GM18507 (cell line): ENCODE measurements around the gene ARFGAP1.

Experiments used
- DNase-seq: peaks from one replicate; pipeline ENCODE4 v3.0.0; 2011; ENCODE audit warnings: low read depth; ENCODE audit not compliant: insufficient read length; ENCODE audit errors: extremely low spot score
- FAIRE-seq: peaks from 2 replicates; lab custom pipeline; 2011; peaks lifted over from hg19 to GRCh38; lab: Jason Lieb, UNC

ARFGAP1 gene

DNA sequence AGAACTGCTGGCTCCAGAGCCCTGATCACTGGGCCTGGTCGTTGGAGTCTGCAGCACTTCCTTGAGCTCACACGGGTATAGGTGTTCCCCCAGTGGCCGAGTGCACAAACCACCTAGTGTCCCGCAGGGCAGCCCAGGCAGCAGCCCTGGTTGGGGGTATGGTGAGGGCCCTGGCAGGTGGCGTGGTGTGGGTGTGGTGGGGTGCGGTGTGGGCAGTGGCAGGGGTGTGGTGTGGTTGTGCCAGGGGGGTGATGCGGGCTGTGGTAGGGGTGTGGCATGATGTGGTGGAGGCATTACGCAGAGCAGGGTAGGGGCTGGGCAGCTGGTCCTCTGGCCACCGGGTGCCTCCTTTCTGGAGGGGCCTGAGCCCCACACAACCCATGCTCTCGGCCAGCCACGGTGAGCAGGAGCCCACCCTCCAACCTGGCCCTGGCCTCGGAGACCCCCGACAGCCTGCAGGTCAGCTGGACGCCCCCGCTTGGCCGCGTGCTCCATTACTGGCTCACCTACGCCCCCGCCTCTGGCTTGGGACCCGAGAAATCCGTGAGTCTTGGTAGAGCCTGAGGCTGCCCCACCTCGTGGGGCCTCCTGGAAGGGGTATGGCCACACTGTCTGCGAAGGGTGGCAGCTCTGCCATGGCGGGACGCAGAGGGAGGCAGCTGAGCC, 40.9 kb downstream of the ARFGAP1 start:
- DNase-seq (no peak), FAIRE-seq (no peak)

GRCh38 chr20:63314015-63314471, 41.4 kb downstream of the ARFGAP1 start:
- FAIRE-seq (no peak), DNase-seq (no peak)

DNA sequence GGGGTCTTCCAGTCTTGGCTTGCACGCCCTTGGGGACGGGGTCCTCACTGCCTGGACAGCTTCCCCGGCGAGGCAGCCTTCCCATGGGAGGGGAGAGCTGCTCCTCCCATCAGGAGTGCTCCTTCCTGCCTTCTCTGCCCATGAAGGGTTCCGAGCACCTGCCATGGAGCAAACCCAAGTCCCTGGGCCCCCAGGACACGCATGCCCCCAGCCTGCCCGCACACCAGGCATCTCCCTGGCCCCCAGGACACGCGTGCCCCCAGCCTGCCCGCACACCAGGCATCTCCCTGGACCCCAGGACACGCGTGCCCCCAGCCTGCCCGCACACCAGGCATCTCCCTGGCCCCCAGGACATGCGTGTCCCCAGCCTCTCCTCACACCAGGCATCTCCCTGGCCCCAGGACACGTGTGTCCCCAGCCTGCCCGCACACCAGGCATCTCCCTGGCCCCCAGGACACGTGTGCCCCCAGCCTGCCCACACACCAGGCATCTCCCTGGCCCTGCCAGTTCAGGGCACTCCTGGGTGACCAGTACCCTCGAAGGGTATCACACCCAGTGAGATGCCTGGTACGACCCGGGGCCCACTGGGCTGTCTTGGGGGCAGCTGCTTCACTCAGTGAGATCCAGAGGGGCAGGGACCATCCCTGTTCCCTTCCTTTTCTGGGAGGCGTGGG, 42.1 kb downstream of the ARFGAP1 start:
- FAIRE-seq (no peak), DNase-seq (no peak)

DNA sequence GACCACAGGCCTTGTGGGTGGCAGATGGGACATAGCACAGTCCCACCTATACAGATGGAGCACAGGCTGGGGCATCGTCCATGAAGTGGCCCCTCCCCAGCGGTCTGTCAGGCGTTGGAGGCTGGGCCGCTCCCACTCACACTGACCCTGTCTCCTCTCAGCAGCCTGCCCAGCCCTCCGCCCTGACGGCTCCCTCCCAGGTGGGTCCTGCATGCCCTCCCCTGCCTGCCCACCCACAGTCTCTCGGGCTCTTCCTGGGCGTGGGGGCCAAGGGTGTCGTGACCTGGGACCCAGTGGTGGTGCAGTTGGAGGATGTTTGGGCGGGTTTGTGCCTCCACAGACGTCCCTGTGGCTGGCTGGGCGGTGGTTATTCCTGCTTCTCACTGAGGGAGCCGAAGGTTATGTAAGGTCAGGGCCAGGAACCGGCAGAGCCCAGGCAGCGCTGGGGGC, 42.7 kb downstream of the ARFGAP1 start:
- no peak for DNase-seq
- no peak for FAIRE-seq

DNA sequence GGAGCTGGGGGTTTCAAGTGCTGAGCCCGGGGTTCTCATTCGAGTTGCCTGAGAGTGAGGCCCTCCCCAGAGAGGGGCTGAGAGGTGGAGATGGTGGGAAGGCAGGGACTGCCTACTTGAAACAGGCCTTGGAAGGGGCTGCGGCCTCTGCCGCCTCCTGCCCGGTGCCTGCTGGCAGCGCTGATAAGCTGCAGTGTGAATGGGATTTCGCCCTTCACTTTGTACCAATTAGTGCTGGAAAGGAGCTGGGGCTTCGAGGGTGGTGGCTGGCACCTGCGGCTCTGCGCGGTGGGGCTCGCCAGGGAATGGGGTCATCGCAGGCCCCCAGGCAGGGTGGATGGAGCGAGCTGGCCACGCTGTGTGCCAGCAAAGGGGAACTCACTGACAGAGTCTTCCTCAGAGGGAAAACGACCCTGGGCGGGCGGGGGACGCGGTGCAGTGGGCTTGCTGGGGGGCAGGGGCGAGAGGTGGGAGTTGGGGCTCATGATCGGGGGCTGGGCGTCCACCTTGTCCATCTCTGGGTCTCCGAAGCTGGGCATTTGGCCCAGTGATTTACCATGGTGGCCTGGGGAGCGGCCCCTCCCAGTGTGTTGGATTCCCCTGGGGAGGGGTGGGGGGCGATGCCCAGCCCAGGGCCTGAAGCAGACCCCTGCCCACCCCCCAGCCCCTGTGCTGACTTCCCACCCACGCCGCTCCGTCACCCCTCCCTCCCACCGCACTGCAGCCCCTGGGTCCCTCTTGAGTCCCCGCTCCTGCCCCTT, 43.3 kb downstream of the ARFGAP1 start:
- no peak for FAIRE-seq
- DNase-seq = no peak

DNA sequence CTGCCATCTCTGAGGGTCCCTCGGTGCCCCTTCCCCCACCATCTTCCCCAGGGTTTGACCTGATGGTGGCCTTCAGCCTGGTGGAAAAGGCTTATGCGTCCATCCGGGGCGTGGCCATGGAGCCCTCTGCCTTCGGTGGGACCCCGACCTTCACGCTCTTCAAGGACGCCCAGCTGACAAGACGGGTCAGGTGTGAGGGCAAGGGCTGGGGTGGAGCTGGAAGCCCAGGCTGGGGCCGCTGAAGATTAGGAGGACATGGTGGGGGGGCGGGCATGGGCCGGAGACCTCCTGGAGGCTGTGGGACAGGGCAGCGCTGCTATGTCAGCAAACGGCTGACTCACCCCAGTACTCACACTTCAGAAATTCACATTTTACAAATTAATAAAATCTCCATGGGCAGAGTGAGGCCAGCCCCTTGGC, 43.9 kb downstream of the ARFGAP1 start:
- DNase-seq = no peak
- FAIRE-seq = no peak

DNA sequence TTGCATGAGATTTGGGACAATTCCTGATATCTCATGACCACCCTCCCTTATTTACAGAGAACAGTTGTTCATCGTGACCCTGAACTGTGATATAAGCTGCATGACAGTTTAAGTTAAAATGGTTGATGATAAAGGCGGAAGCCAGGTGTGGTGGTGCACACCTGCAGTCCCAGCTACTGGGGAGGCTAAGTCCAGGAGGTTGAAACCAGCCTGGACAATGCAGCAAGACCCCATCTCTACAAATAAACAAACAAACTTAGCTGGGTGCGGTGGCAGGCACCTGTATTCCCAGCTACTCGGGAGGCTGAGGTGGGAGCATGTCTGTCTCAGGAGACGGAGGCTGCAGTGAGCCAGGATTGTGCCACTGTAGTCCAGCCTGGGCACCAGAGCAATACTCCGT, 44.4 kb downstream of the ARFGAP1 start:
- FAIRE-seq (no peak), DNase-seq (no peak)

DNA sequence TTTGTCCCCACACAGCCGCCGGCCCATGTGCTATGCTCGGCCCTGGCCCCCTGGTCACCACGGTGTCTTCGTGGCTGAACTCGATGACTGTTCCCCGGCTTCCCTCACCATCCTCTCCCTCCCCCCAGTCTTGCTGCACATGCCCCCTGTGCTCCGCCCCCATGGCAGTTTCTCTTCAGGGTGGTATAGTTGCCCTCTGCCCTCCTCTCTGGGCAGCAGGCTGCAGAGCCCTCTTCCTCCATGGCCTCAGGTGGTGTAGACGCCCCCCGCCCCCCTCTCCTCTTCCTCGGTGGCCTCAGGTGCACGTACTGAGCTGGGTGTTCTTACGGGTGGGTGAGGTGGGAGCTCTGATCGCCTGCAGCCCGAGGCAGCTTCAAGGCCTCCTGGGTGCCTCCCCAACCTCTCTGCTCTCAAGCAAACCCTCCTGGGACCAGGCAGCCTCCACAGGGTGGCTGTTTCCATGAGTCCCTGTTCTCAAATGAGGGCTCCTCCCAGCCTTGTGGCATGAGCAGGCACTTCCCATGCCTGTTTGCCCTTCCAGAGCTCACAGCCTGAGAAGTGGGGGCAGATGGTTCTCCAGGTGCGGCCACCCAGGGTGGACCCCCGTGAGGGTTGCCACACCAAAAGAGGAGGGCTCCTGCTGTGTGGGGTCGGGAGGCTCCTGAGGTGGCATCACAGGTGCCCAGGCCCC, 45.1 kb downstream of the ARFGAP1 start:
- no peak for DNase-seq
- no peak for FAIRE-seq

GRCh38 chr20:63318391-63319163, 46.0 kb downstream of the ARFGAP1 start:
- FAIRE-seq = no peak
- no peak for DNase-seq

- no peak for FAIRE-seq
- no peak for DNase-seq
Observed at GRCh38 chr20:63319164-63320040, 46.8 kb downstream of the ARFGAP1 start.

GRCh38 chr20:63320041-63320511, 47.5 kb downstream of the ARFGAP1 start:
- no peak for FAIRE-seq
- DNase-seq = no peak

GRCh38 chr20:63320616-63321147, 48.1 kb downstream of the ARFGAP1 start:
- DNase-seq (no peak), FAIRE-seq (no peak)

DNA sequence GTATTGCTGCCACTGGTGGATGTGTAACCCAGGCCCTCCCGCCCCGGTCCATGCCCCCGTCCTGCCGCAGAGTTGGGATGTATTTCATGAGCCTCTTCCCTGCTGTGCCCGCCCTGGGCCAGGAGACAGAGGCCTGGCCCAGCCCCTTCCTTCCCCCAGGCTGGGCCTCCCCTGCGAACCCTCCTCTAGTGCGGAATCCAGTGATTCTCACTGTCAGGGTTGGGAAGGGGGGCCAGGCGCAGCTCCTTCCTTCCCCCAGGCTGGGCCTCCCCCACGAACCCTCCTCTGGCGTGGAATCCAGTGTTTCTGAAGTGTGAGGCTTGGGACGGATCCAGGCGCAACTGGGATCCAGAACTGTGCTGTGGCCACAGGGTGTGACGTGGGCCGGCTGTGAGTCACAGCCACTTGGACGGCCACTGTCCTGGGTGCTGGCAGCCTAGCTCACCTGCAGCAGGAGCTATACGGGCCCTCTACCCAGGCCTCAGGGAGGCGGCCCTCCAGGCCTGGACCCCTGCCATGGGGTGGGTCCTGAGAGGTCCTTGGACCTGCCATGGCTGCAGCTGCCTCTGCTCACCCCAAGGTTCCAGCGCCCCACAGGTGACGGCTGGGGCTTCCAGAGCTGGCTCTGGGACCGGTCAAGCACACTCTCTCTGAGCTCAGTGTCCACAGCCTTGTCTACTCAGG, 48.7 kb downstream of the ARFGAP1 start:
- no peak for DNase-seq

DNA sequence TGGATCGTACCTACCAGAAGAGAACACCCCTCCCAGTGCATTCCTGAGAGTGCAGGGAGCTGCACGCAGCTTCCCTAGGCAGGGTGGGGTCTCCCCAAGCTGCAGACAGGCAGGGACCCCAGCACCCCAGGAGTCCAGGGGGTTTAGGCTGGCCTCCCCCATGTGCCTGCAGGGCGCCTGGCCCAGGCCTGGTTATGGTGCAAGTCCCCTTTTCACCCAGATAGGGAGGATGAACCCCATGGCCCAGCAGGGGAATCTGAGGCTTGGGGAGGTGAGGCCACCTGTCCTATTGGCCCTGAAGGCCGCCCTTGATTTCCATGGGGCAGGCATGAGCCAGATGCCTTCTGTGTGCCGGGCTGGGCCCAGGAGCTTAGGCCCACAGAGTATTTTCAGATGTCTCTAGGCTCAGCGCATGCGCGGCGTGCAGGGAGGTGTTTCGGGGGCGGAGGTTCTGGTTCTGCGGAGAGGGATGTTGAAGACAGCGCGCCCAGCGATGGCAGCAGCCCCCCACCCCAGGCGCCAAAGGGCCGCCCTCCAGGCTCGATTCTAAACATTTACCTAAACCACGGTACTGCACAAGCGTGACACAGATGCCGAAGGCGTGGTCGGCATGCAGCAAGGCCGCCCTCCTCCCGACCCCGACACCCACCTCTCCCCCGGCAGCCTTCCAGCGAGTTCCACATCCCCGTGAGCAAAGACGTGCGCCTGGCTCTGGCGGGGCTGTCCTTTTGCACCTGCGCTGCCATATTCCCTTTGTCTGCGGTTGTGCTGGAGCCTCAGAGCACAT, 49.7 kb downstream of the ARFGAP1 start:
- DNase-seq (no peak), FAIRE-seq (no peak)

More for the DNA sequence above, 48.7 kb downstream of the ARFGAP1 start:
- FAIRE-seq = no peak

DNA sequence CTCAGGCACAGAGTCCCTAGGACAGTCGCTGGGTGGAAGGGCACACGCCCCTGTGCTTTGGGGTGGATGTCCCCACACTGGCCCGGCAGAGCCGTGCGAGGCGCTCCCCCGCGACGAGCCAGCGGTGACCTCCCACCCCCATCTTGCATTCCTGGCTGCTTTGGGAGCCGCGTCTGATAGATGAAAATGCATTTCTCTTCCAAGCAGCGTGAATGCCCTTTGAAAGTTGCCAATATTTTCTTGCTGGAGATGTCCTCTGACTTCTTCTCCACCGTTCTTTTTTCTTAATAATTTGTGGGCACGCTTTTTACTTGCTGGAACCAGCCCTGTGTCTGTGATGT, 50.3 kb downstream of the ARFGAP1 start:
- no peak for FAIRE-seq
- no peak for DNase-seq

DNA sequence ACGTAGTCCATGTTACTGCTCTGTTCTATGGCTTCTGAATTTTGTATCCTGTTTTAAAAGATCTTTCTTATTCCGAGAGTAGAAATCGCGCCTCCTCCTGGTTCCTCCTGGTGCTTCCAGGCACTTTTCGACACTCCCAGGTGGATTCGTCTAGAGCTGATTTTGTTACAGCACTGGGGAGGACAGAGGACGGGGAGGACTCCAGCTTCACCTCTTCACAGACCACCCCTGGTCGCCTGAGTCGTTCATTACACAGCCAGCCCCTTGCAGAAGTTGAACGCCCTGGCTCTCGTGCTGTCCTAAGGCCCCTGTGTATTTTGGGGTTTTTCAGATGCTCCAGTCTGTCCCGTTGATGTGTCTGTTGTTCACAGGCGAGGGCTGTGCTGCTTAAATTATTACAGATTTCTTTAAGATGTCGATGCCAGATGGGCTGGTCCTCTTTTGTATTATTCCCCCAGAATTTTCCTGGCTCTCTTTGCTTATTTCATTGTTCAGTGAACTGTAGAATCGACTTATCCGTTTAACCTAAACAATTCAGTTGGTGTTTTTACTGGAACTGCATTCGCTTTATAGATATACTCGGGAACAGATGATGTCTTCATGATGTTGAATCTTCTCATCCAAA, 50.9 kb downstream of the ARFGAP1 start:
- FAIRE-seq (no peak), DNase-seq (no peak)
